Neural cell (in vitro differentiated cells): ENCODE measurements around the gene NPPA. TPM values are rescaled to one million over a fixed set of nuclear protein-coding genes. Genes with fewer than 3 reads are reported as not detected.

Experiments
- H2AFZ ChIP-seq: fragments of 200-600, 300-800 bp; sonication (generic), shearing (Covaris generic); 2 replicates; pipeline ENCODE4 v1.6.0; 2014; ENCODE audit warnings: low read depth, mild to moderate bottlenecking, antibody characterized with exemption, low read length, moderate library complexity
- H3F3A ChIP-seq: fragments of 200-600 bp; shearing (Covaris generic); 2 replicates; pipeline ENCODE4 v1.6.1; 2016; ENCODE audit warnings: mild to moderate bottlenecking, moderate library complexity, mixed read lengths, antibody characterized with exemption, low read length; ENCODE audit not compliant: insufficient read depth, poor library complexity, severe bottlenecking
- H3K27ac ChIP-seq: fragments of 200-600, 300-800 bp; sonication (generic), shearing (Covaris generic); 2 replicates; pipeline ENCODE4 v1.5.1; 2014; ENCODE audit warnings: mild to moderate bottlenecking, low read length, moderate library complexity
- H3K27me3 ChIP-seq: fragments of 300-800, 200-600 bp; sonication (generic), shearing (Covaris generic); 2 replicates; pipeline ENCODE4 v1.6.0; 2014; ENCODE audit warnings: mild to moderate bottlenecking, low read depth, low read length, moderate library complexity; ENCODE audit not compliant: insufficient read depth
- H3K36me3 ChIP-seq: fragments of 300-800, 200-600 bp; sonication (generic), shearing (Covaris generic); 2 replicates; pipeline ENCODE4 v1.5.1; 2014; ENCODE audit warnings: mild to moderate bottlenecking, antibody characterized with exemption, low read length, moderate library complexity; ENCODE audit not compliant: insufficient read depth
- H3K4me2 ChIP-seq: fragments of 300-800, 200-600 bp; sonication (generic), shearing (Covaris generic); 2 replicates; pipeline ENCODE4 v1.6.0; 2014; ENCODE audit warnings: mild to moderate bottlenecking, low read length
- H3K4me3 ChIP-seq: fragments of 300-800, 200-600 bp; sonication (generic), shearing (Covaris generic); 2 replicates; pipeline ENCODE4 v1.5.1; 2014; ENCODE audit warnings: mild to moderate bottlenecking, low read length, moderate library complexity
- H3K79me2 ChIP-seq: fragments of 200-600 bp; shearing (Covaris generic); replicated peaks from 2 replicates; pipeline ENCODE4 v1.6.0; 2014; ENCODE audit warnings: mild to moderate bottlenecking, low read length, moderate library complexity; ENCODE audit not compliant: insufficient read depth
- H3K9ac ChIP-seq: fragments of 300-800, 200-600 bp; sonication (generic), shearing (Covaris generic); 2 replicates; pipeline ENCODE4 v1.6.1; 2016; ENCODE audit warnings: mild to moderate bottlenecking, low read length, mixed read lengths
- H3K9me2 ChIP-seq: fragments of 200-600 bp; shearing (Covaris generic); 2 replicates; pipeline ENCODE4 v1.6.1; 2016; ENCODE audit warnings: mild to moderate bottlenecking, low read length, mixed read lengths; ENCODE audit not compliant: insufficient read depth
- H3K9me3 ChIP-seq: fragments of 200-600, 300-800 bp; sonication (generic), shearing (Covaris generic); 2 replicates; pipeline ENCODE4 v1.6.1; 2016; ENCODE audit warnings: mild to moderate bottlenecking, mixed run types, low read length, moderate library complexity, mixed read lengths
- H4K20me1 ChIP-seq: fragments of 200-600 bp; shearing (Covaris generic); 2 replicates; pipeline ENCODE4 v1.6.1; 2016; ENCODE audit warnings: mild to moderate bottlenecking, mixed run types; ENCODE audit not compliant: insufficient read depth
- CTCF ChIP-seq: fragments of 450-650 bp; IDR thresholded peaks from 2 replicates; pipeline ENCODE4 v1.5.1; 2014; ENCODE audit warnings: antibody characterized with exemption, mild to moderate bottlenecking, moderate library complexity; ENCODE audit not compliant: poor library complexity, severe bottlenecking
- EP300 ChIP-seq: fragments of 450-650 bp; conservative IDR thresholded peaks from 2 replicates; pipeline ENCODE4 v1.6.1; 2014; ENCODE audit warnings: antibody characterized with exemption, mild to moderate bottlenecking, moderate library complexity; ENCODE audit not compliant: poor library complexity, severe bottlenecking
- EZH2 ChIP-seq: fragments of 200-600, 300-800 bp; shearing (Covaris generic), sonication (generic); IDR thresholded peaks from 2 replicates; pipeline ENCODE4 v1.6.1; 2014; ENCODE audit warnings: antibody characterized with exemption, low read length, borderline replicate concordance, mild to moderate bottlenecking; ENCODE audit not compliant: insufficient read depth, poor library complexity, severe bottlenecking
- MXI1 ChIP-seq: fragments of 450-650 bp; conservative IDR thresholded peaks from 2 replicates; pipeline ENCODE4 v1.6.1; 2014; ENCODE audit warnings: antibody characterized with exemption, mild to moderate bottlenecking; ENCODE audit not compliant: poor library complexity, severe bottlenecking
- POLR2AphosphoS5 ChIP-seq: IDR thresholded peaks from 2 replicates; pipeline ENCODE4 v1.6.1; 2012
- RAD21 ChIP-seq: fragments of 450-650 bp; conservative IDR thresholded peaks from 2 replicates; pipeline ENCODE4 v1.6.1; 2014; ENCODE audit warnings: antibody characterized with exemption, mild to moderate bottlenecking, moderate library complexity
- SMC3 ChIP-seq: fragments of 450-650 bp; conservative IDR thresholded peaks from 2 replicates; pipeline ENCODE4 v1.6.1; 2014; ENCODE audit warnings: antibody characterized with exemption, mild to moderate bottlenecking, moderate library complexity; ENCODE audit not compliant: poor library complexity
- TAF1 ChIP-seq: IDR thresholded peaks from 2 replicates; pipeline ENCODE4 v1.6.1; 2012; ENCODE audit warnings: low read depth
- polyA plus RNA-seq: library from polyadenylated mRNA; depleted of rRNA; stranded (reverse); fragments of >200 nt; gene quantifications from 2 replicates; pipeline ENCODE4 v1.2.3, GENCODE V29; 2014
- TF ChIP-seq, protein P1 (sequence below): IDR thresholded peaks from 2 replicates; pipeline ENCODE4 v1.6.1; 2012; ENCODE audit warnings: borderline replicate concordance

The NPPA gene
- polyA plus RNA-seq, 1 donor from 2014 or later, result not detected

DNA sequence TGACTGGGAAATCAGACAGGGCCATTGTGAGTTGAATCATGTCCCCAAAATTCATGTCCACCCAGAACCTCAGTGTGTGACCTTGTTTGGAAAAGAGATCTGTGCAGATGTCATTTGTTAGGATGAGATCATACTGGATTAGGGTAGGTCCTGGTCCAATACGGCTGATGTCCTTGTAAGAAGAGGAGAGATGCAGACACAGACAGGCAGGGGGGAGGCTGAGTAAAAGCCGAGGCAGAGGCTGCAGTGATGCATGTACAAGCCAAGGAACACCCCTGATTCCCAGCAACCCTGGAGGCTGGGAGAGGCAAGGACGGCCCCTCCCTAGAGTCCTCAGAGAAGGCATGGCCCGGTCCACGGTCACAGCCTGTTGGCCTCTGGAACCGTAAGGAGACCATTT lies 27.0 kb upstream of the NPPA start:
- H3K9me2 ChIP-seq, result no peaks in the 10 kb centered on the region
- H3F3A ChIP-seq, result no peaks in the 10 kb centered on the region
- no peaks in the 10 kb centered on the region for H3K27me3 ChIP-seq
- no peak overlapping the region for H3K9ac ChIP-seq
- H3K4me2 ChIP-seq, result no peak overlapping the region
- H3K4me3 ChIP-seq, result no peak overlapping the region
- H3K9me3 ChIP-seq, result no peaks in the 10 kb centered on the region
- H4K20me1 ChIP-seq, result no peaks in the 10 kb centered on the region
- H3K36me3 ChIP-seq, result no peaks in the 10 kb centered on the region
- H3K27ac ChIP-seq, result no peak overlapping the region
- TF ChIP-seq EP300, result no peak
- TF ChIP-seq CTCF, result no peak
- TF ChIP-seq RAD21, result no peak
- TF ChIP-seq, protein P1, sequence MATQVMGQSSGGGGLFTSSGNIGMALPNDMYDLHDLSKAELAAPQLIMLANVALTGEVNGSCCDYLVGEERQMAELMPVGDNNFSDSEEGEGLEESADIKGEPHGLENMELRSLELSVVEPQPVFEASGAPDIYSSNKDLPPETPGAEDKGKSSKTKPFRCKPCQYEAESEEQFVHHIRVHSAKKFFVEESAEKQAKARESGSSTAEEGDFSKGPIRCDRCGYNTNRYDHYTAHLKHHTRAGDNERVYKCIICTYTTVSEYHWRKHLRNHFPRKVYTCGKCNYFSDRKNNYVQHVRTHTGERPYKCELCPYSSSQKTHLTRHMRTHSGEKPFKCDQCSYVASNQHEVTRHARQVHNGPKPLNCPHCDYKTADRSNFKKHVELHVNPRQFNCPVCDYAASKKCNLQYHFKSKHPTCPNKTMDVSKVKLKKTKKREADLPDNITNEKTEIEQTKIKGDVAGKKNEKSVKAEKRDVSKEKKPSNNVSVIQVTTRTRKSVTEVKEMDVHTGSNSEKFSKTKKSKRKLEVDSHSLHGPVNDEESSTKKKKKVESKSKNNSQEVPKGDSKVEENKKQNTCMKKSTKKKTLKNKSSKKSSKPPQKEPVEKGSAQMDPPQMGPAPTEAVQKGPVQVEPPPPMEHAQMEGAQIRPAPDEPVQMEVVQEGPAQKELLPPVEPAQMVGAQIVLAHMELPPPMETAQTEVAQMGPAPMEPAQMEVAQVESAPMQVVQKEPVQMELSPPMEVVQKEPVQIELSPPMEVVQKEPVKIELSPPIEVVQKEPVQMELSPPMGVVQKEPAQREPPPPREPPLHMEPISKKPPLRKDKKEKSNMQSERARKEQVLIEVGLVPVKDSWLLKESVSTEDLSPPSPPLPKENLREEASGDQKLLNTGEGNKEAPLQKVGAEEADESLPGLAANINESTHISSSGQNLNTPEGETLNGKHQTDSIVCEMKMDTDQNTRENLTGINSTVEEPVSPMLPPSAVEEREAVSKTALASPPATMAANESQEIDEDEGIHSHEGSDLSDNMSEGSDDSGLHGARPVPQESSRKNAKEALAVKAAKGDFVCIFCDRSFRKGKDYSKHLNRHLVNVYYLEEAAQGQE, result no peak
- TF ChIP-seq MXI1, result no peak
- no peak for TF ChIP-seq TAF1
- no peak for TF ChIP-seq EZH2
- no peak for TF ChIP-seq SMC3
- H2AFZ ChIP-seq, result no peak overlapping the region
- no peaks in the 10 kb centered on the region for H3K79me2 ChIP-seq

DNA sequence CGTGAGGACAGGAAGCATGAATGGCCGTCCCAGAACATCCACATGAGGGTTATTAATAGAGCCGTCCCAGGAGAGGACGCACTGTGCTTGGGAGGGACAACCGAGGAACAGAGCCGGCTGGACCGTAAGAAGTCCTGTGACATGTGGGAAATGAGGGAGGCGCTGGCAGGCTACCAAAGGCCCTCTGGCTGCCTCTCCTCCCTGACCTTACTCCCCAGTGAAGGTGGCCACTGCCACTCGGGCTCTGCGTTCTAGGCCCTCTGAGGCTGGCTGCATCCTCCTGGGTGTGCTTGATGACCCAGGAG lies 26.6 kb upstream of the NPPA start:
- Histone ChIP-seq H3K27ac (no peak overlapping the region), H3K9me2 (no peaks in the 10 kb centered on the region), H2AFZ (no peak overlapping the region), H4K20me1 (no peaks in the 10 kb centered on the region), H3K36me3 (no peaks in the 10 kb centered on the region), H3K4me2 (no peak overlapping the region), H3K9me3 (no peaks in the 10 kb centered on the region), H3K9ac (no peak overlapping the region), H3K4me3 (no peak overlapping the region), H3K79me2 (no peaks in the 10 kb centered on the region), H3K27me3 (no peaks in the 10 kb centered on the region), H3F3A (no peaks in the 10 kb centered on the region)
- no peak for TF ChIP-seq SMC3
- TF ChIP-seq RAD21, result no peak
- no peak for TF ChIP-seq POLR2AphosphoS5
- TF ChIP-seq TAF1, result no peak
